Stimulated activated CD4-positive, alpha-beta T cell treated with anti-CD3 and anti-CD28 coated beads, Interleukin-1b, Interleukin-23, amount 100 ng/mL, for 48 hours (primary cell): ENCODE measurements around the gene CNTD1.

Experiments
- DNase-seq: peaks from one replicate; pipeline ENCODE4 v3.0.0-alpha.2; 2020

CNTD1 gene

GRCh38 chr17:42779936-42780850 is 18.5 kb upstream of the CNTD1 start, which contains the start of gene WNK4:
TSS of gene WNK4 (plus strand) at chr17:42780610. CDS start at chr17:42780699, 89 bp downstream.
- no peak for DNase-seq

- no peak for DNase-seq
Measured at GRCh38 chr17:42780851-42781638, 17.6 kb upstream of the CNTD1 start.

- no peak for DNase-seq
Measured at GRCh38 chr17:42781639-42782165, 17.0 kb upstream of the CNTD1 start.

GRCh38 chr17:42782166-42783061 is 16.2 kb upstream of the CNTD1 start:
- no peak for DNase-seq

- DNase-seq, result no peak
Measured at GRCh38 chr17:42783062-42783790, 15.4 kb upstream of the CNTD1 start.

- DNase-seq, result no peak
Measured at GRCh38 chr17:42783791-42784138, 14.9 kb upstream of the CNTD1 start.

GRCh38 chr17:42784409-42784808 is 14.3 kb upstream of the CNTD1 start:
- DNase-seq, result no peak

- no peak for DNase-seq
Measured at GRCh38 chr17:42784811-42785592, 13.7 kb upstream of the CNTD1 start.

GRCh38 chr17:42787266-42787665 is 11.4 kb upstream of the CNTD1 start:
- DNase-seq, result no peak

- no peak for DNase-seq
Measured at GRCh38 chr17:42791948-42792347, 6.7 kb upstream of the CNTD1 start.

- no peak for DNase-seq
Measured at GRCh38 chr17:42792545-42792944, 6.1 kb upstream of the CNTD1 start.

GRCh38 chr17:42795061-42795460 is 3.6 kb upstream of the CNTD1 start:
- DNase-seq, result no peak

- DNase-seq, result no peak
Measured at GRCh38 chr17:42795465-42795864, 3.2 kb upstream of the CNTD1 start.

- no peak for DNase-seq
Measured at GRCh38 chr17:42796066-42796758, 2.4 kb upstream of the CNTD1 start.

GRCh38 chr17:42797067-42798007 is 1.3 kb upstream of the CNTD1 start:
- no peak for DNase-seq

- DNase-seq, result no peak
Measured at GRCh38 chr17:42798011-42798382, 664 bp upstream of the CNTD1 start.

- no peak for DNase-seq
Measured at GRCh38 chr17:42803074-42803883, 4.6 kb downstream of the CNTD1 start.

- DNase-seq, result no peak
Measured at GRCh38 chr17:42804918-42805367, 6.3 kb downstream of the CNTD1 start.
